Peyer's patch (tissue), 4 donors: ENCODE measurements around the gene KAT2B.

Experiments used
- CTCF ChIP-seq, 6 experiments: fragments of 450-650 bp in 4 of 6; fragments of 200-600 bp in 2 of 6; sonication (generic) in 1 of 6; IDR thresholded peaks; one replicate each; pipeline ENCODE4 v1.5.1; 2017 to 2019; ENCODE audit warnings: antibody characterized with exemption in 6 of 6, mild to moderate bottlenecking in 3 of 6, moderate library complexity in 1 of 6
- POLR2A ChIP-seq, 2 donors: fragments of 450-650 bp; IDR thresholded peaks; one replicate each; pipeline ENCODE4 v1.5.1; 2017; ENCODE audit warnings: antibody characterized with exemption in 2 of 2, mild to moderate bottlenecking in 2 of 2, moderate library complexity in 2 of 2

- no peak for TF ChIP-seq CTCF (IDR thresholded peaks at IDR 0.05)
- TF ChIP-seq POLR2A (IDR thresholded peaks at IDR 0.05): no peak
Observed at GRCh38 chr3:20142517-20142916, 102.3 kb downstream of the KAT2B start.
